Bronchial epithelial cell (primary cell): Measurements from ENCODE around the gene SRRD. TPM values are rescaled to one million over a fixed set of nuclear protein-coding genes. Genes with fewer than 3 reads are reported as not detected.
A peak's percentile ranks its signal among the peaks of the same experiment; 100 is the strongest.

Source experiments
- DNase-seq: peaks from one replicate; pipeline ENCODE4 v3.0.0-alpha.2; 2010; ENCODE audit warnings: low read depth
- FAIRE-seq: peaks from 2 replicates; lab custom pipeline; 2011; peaks lifted over from hg19 to GRCh38; lab: Jason Lieb, UNC
- H3K27me3 ChIP-seq: 2 replicates; pipeline ENCODE4 v1.5.1; 2011; ENCODE audit warnings: low read length; ENCODE audit not compliant: control insufficient read depth, insufficient read depth
- H3K36me3 ChIP-seq: 2 replicates; pipeline ENCODE4 v1.5.1; 2011; ENCODE audit warnings: low read length; ENCODE audit not compliant: control insufficient read depth, insufficient read depth
- H3K4me3 ChIP-seq: 2 replicates; pipeline ENCODE4 v1.5.1; 2011; ENCODE audit warnings: mild to moderate bottlenecking, low read depth, low read length, control low read depth
- total RNA-seq: library from RNA; depleted of rRNA; stranded (reverse); fragments of >200 nt; gene quantifications from 2 replicates; pipeline ENCODE4 v1.2.1, GENCODE V29; 2014
- TF ChIP-seq, protein P1 (sequence below): IDR thresholded peaks from 2 replicates; pipeline ENCODE4 v1.5.1; 2011; ENCODE audit warnings: mild to moderate bottlenecking, moderate library complexity, low read length, control low read depth, inconsistent platforms; ENCODE audit not compliant: insufficient read depth, severe bottlenecking

SRRD gene
- total RNA-seq, 1 donor from 2014 or later = 26.6 TPM

DNA sequence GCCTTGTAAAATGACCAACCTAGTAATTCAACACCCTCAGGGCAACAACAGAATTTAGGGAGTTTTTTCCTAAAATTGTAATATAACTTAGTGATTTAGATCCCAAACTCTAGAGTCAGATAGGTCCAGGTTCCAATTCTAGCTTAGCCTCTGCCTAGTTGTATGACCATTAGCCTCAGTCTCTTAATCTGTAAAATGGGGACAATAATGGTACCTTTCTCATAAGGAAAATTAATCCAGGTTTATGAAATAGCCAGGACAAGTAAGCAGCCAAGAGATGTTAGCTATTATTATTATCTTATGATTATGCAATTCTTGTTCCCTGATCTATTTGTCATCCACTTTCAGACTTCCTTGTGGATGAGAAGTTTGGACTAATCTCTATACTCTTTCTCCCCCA lies 24.5 kb downstream of the SRRD start:
- Histone ChIP-seq H3K36me3 (peaks cover 30% of the 10 kb centered on the region), H3K27me3 (no peaks in the 10 kb centered on the region), H3K4me3 (no peak overlapping the region)
- FAIRE-seq (no peak), DNase-seq (no peak)
- TF ChIP-seq, protein P1, sequence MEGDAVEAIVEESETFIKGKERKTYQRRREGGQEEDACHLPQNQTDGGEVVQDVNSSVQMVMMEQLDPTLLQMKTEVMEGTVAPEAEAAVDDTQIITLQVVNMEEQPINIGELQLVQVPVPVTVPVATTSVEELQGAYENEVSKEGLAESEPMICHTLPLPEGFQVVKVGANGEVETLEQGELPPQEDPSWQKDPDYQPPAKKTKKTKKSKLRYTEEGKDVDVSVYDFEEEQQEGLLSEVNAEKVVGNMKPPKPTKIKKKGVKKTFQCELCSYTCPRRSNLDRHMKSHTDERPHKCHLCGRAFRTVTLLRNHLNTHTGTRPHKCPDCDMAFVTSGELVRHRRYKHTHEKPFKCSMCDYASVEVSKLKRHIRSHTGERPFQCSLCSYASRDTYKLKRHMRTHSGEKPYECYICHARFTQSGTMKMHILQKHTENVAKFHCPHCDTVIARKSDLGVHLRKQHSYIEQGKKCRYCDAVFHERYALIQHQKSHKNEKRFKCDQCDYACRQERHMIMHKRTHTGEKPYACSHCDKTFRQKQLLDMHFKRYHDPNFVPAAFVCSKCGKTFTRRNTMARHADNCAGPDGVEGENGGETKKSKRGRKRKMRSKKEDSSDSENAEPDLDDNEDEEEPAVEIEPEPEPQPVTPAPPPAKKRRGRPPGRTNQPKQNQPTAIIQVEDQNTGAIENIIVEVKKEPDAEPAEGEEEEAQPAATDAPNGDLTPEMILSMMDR = no peak

DNA sequence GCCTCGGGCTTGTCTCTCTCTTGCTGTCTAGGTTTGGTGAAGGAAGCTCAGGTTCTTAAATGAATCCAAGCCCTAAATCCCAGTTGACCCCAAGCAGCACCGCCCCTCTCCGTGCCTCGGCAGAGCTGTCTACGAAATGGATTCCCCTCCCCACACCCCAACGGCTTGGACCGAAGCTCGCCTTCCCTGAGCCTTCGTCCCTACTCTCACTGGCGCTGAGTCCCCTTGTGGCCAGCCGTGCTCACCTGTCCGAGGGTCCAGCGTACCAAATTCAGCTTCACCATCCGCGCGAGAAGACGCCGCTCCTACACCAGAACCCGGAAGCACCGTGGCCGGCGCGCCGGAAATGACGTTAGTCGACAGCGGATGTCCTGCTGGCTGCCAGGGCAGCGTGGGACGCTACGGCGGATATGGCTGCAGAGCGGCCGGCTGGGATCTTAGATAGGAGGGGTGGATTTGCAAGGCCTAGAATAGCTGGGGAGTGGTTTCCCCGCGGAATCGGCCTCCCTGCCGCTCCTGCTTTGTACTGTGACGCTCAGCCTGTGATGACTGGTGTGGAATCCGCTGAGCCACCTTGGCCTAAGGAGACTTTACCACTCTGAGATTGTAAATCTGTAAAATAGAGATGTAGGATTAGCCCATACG lies 28.6 kb downstream of the SRRD start, which contains the start of gene TFIP11:
TFIP11 (minus strand) TSS at position 325 of the 645 bp plus-strand sequence. CDS start 2,201 bp downstream, outside the sequence.
- no peak for FAIRE-seq
- TF ChIP-seq, protein P1 = no peak
- no peaks in the 10 kb centered on the region for H3K27me3 ChIP-seq
- peaks cover 11% of the 10 kb centered on the region for H3K36me3 ChIP-seq
- DNase-seq = peak; percentile 82
- H3K4me3 ChIP-seq = peak within 1 kb of the TSS; percentile 85

DNA sequence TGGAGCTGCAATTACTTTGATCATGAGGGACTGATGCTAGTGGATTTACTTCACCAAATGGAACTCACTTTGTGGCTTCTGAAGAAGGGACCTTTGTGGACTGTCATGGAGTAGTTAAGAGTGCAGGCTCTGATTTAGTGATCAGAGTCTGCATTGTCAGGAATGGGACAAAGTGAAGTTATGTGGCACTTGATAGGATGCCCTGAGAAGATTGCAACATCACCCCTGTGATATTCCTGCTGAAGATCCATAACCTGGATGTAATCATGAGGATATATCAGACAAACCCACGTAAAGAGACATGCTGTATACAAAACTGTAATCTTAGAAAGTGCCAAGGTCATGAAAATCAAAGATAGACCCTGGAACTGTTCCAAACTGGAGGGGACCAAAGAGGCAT lies 30.2 kb downstream of the SRRD start:
- TF ChIP-seq, protein P1 = no peak
- peaks cover 7% of the 10 kb centered on the region for H3K36me3 ChIP-seq
- DNase-seq = no peak
- H3K27me3 ChIP-seq = no peaks in the 10 kb centered on the region
- H3K4me3 ChIP-seq = no peak overlapping the region
- no peak for FAIRE-seq

DNA sequence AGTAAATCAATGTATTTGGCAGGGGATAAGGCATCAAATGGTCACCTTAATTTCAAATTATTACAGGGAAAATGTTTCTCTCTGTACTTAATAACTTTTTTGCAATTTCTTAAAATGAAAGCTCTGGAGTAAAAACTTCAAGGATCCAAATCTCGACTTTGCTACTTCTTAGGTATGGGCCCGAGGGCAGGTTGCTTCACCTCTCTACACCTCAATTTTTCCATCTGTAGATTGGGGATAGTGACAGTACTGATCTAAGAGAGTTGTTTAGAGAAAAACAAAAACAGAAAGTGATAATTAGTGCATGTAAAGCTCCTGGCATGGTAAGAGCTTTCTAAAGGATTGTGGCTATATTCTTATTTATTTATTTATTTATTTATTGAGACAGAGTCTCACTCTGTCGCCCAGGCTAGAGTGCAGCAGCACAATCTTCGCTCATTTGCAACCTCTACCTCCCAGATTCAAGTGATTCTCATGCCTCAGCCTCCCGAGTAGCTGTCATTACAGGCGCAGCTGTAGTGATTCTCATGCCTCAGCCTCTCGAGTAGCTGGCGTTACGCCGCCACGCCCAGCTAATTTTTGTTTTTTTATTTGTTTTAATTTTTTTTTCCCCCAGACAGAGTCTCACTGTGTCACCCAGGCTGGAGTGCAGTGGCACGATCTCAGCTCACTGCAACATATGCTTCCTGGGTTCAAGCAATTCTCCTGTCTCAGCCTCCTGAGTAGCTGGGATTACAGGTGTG lies 30.9 kb downstream of the SRRD start:
- Histone ChIP-seq H3K4me3 (no peak overlapping the region), H3K27me3 (no peaks in the 10 kb centered on the region), H3K36me3 (peaks cover 3% of the 10 kb centered on the region)
- TF ChIP-seq, protein P1 = no peak
- no peak for FAIRE-seq
- no peak for DNase-seq

DNA sequence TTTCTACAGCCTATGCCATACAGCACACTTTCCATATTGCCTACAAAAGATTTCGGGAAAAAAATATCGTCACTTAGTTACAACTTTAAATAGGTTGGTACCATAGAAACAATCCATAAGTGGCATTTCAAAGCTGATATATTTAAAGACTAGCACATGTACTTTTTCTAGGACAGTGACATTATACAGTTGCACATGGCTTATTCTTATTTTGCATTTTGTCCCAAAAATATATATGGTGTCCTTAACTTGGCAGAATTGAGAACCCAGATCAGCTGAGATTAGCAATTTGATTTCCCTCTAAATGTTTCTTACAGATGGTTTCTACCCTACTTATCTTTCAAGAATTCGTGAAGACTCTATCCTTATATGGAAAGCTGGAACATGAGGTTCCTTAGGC lies 32.3 kb downstream of the SRRD start:
- H3K4me3 ChIP-seq = no peak overlapping the region
- no peak for DNase-seq
- no peaks in the 10 kb centered on the region for H3K36me3 ChIP-seq
- TF ChIP-seq, protein P1 = no peak
- no peak for FAIRE-seq
- no peaks in the 10 kb centered on the region for H3K27me3 ChIP-seq
